ENCODE measurements around the gene CYP2E1.
"Not testable (repeated sequence)": the region's sequence is repeated elsewhere in the genome, so short reads cannot be mapped to it uniquely, and the experiment has no call there.

The CYP2E1 gene

GRCh38 chr10:133528845-133529575 is 1.8 kb downstream of the CYP2E1 start:
- no peak for DNase-seq (ENCODE audit: low read depth)

DNA sequence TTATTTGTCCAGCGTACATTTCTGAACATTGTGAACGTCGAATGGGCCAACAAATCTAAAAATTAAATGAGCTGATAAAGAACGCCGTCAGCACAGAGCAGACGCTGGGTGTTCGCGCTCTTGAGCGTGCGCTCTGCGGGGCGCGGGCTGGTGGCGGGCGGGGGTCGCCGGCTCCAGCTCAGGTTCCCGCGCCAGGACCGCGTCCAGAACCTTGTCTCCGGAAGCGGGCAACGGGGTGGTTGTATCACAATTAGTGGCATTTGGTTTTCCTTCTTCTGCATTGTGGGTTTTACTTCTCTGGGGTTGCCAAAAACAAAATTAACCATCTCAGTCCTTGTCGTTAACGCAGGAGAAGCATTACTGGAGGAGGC is 2.4 kb downstream of the CYP2E1 start:
- no peak for DNase-seq (ENCODE audit: low read depth)

DNA sequence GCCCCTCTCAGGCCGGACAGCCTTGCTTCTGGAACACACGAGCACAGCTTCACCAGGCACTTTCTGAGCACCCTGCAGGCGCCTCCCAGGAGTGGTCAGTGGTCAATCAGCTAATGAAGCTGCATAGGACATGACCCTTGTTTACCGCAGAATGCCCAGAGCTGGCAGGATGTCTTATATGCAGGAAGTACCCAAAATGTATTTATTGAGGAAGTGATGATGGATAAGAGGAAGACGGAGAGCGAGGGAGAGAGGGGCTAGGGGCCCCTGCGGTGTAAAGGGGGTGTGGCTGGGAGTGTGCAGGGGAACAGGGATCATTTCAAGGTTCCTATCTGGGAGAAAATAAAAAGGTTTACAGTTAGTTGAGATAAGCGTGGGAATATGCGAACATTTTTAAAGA is 3.3 kb downstream of the CYP2E1 start:
- DNase-seq (ENCODE audit: low read depth), result no peak

DNA sequence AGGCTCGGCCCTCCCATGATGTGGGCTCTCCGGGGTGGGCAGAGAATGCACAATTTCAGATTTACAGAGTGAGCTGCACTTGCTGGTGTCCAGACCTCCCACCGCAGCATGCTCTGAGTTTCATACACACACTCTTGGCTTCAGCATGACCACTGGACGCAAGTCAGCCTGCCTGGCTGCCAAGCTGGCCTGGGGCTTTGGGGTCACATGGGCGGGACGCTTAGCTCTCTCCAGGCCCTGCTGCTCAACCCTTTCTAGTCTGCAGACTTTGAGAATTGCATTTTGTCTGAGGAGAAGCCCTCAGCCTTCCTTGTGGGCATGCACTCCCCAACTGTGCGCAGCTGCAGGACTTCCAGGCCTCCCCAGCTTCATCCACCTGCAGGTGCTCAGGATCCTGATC is 5.7 kb downstream of the CYP2E1 start:
- no peak for DNase-seq (ENCODE audit: low read depth)

GRCh38 chr10:133534417-133534816 is 7.3 kb downstream of the CYP2E1 start:
- DNase-seq (ENCODE audit: low read depth), result no peak

DNA sequence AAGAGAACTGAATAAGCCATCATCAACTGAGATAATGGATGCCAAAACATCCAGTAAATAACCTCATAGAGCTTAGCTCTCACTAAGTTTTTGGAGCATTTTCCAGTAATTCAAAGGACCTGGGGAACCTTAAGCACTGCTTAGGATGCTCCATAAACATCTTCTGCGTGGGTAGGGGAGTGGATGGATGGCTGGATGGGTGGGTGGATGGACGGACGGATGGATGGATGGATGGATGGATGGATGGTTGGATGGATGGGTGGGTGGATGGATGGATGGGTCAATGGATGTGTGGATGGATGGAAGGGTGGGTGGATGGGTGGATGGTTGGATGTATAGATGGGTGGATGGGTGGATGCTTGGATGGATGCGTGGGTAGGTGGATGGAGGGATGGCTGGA is 9.0 kb downstream of the CYP2E1 start:
- no peak for DNase-seq (ENCODE audit: low read depth)

GRCh38 chr10:133537546-133538545 is 10.7 kb downstream of the CYP2E1 start:
- DNase-seq (ENCODE audit: low read depth), result no peak

DNA sequence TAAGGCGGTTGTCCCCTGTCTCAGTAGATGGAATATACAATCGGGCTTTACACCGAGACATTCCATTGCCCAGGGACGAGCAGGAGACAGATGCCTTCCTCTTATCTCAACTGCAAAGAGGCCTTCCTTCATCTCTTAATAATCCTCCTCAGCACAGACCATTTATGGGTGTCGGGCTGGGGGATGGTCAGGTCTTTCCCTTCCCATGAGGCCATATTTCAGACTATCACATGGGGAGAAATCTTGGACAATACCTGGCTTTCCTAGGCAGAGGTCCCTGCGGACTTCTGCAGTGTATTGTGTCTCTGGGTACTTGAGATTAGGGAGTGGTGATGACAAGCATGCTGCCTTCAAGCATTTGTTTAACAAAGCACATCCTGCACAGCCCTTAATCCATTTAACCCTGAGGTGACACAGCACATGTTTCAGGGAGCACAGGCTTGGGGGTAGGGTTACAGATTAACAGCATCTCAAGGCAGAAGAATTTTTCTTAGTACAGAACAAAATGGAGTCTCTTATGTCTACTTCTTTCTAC is 14.3 kb downstream of the CYP2E1 start:
- not testable (repeated sequence) for DNase-seq (ENCODE audit: low read depth)

DNA sequence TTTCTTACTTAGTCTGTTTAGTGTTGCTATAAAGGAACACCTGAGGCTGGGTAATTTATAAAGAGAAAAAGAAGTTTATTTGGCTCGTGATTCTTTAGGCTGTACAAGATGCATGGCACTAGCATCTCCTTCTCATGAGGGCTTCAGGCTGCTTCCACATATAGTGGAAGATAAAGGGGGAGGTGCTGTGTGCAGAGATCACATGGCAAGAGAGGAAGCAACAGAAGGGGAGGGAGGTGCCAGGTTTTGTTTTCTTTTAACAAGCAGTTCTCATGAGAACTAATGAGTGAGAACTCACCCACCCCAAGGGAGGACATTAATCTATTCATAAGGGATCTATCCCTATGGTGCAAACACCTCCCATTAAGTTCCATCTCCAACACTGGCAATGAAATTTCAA is 17.3 kb downstream of the CYP2E1 start:
- DNase-seq (ENCODE audit: low read depth), result no peak

DNA sequence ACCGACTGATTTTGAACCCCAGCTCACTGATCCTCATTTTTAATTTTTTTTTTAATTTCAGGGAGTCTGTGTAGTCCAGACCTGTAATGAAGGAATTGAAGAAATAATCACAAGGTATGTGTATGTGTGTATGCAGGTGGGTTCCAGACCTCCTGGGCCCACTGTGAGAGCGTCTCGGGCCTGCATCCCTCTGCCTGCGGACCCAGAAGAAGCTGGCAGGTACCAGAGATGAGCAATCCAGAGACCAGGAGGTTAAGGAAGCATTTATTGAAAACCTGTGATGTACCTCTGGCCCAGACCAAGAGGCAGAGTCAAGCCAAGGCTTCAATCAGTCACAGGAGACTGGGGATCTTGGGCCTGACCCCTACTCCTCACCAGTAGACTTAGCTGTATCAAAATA is 27.4 kb downstream of the CYP2E1 start:
- no peak for DNase-seq (ENCODE audit: low read depth)

DNA sequence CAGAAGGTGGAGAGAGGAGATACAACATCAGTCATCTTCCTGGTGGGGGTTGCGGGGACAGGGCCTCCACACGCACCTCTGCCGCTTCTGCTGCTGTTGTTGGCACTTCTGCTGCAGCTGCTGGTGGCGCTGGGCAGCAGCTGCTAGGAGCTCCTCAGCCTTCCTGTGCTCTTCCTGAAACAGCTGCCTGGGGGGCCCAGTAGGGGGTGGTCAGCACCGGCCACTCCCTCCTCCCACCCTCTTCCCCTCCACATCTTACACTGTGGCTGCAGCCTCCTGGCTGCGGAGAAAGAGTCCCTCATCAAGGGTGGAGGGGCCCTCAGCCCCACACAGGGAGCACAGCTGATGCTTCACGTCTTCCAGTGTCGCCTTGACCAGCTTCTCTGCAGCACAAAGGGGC is 28.4 kb downstream of the CYP2E1 start:
- no peak for DNase-seq (ENCODE audit: low read depth)

DNA sequence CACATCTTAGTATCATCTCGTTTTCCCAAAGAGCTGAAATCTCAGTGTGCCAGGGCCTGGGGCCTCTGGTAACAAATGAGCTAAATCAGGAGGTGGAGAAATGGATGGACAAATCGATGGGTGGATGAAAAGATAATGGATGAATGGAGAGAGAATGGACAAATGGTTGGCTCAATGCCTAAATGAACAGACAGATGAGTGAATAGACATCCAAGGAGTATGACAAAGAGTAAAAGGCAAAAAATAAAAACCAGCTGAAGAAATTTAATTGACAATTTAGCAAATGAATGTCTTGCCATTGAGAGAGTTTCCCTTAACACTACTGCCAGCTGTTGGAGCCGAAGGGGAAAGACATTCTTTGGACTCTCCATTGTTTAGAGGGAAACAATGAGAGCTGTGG is 30.2 kb downstream of the CYP2E1 start:
- DNase-seq (ENCODE audit: low read depth), result no peak

DNA sequence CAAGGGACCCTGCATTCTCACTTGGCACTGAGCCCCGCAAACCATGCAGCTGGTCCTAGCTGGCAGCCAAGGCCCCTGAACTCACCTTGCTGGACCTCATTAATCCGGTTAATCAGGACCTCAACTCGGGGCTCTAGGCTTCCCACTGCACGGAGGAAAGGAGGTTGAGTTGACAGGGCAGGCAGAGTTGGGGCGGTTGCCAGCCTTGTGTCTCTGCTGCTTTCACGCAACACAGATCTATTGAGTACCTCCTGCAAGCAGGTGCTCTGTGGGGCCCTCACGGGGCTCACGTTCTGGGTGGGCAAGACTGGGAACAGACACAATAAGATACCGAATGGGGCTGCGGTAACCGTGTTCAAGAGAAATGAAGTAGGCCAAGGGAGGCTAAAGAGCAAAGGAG is 32.1 kb downstream of the CYP2E1 start:
- DNase-seq (ENCODE audit: low read depth), result no peak

DNA sequence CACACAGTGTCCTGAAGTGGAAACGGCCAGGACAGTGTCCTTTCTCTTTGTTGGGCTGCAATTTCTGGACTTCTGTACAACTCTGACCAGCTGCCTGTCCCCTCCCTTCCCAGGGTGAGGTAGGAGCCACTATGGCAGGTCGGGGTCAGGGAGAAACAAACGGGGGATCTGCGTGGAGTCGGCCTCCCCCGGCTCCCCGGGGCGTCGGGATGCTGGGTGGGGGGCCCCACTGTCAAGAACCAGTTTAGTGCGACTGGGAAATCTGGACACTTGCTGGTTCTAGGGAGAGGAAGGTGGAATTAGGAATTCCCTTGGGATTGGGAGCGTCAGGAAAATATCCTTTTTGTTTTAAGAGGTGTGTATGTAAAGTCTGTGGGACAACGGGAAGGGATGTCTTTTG is 37.7 kb downstream of the CYP2E1 start:
- DNase-seq (ENCODE audit: low read depth), result no peak

DNA sequence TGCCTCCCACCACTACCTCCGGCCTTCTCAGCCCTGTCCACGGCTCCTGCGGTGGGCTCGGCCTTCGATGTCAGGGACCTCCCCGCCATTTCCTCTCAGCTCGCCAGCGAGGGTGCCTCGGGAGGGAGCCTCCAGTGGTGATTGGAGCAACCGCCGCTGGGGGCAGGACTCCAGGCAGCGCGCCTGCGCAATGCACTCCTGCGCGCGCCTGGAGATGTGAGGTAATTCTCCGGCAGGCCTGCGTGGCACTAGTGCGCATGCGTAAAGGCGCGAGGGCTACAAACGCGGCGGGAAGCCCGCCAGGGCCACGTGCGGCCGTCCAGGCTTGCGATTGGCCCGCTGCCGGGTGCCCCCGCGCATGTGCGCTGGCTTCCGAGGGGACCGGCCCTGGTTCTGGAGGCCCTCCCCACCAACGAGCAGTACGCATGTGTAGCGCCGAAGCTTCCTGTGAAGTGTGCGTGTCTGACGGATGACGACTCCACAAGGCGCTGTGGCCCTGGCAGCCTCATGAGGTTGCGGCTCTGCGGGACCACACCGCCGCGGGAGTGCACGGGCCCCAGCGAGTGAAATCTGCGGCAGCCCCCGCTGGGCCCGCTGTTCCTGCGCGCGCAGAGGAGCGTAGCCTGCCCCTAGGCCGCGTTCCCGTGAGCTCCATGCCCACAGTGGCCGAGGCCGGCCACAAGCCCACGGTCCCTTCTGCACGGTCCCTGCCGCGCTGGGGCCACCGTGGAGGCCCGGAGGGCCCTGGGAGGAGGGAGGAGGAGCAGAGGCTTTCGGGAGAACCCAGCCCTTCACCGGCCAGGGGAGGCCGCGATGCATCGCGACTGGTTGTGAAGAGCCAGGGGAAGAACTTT is 38.5 kb downstream of the CYP2E1 start, which contains the start of gene SYCE1:
Gene SYCE1, minus strand, starts transcription at position 143 of the 854 bp plus-strand sequence. Its CDS starts 54 bp downstream, at position 89.
- no peak for DNase-seq (ENCODE audit: low read depth)

DNA sequence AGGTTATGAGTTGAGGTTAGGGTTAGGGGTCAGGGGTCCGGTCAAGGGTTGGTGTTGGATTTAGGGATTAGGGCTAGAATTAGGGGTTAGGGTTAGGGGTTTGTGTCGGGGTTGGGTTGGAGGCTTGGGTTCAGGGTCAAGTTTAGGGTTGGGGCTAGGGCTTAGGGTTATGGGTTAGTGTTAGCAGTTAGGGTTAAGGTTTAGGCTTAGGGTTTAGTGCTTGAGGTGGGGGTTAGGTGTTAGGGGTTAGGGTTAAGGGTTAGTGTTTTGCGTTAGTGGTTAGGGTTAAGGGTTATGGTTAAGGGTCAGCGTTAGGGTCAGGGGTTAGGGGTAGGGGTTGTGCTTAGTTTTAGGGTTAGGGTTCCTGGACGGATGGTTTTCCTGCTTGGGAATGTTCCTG is 40.0 kb downstream of the CYP2E1 start:
- DNase-seq (ENCODE audit: low read depth), result no peak

DNA sequence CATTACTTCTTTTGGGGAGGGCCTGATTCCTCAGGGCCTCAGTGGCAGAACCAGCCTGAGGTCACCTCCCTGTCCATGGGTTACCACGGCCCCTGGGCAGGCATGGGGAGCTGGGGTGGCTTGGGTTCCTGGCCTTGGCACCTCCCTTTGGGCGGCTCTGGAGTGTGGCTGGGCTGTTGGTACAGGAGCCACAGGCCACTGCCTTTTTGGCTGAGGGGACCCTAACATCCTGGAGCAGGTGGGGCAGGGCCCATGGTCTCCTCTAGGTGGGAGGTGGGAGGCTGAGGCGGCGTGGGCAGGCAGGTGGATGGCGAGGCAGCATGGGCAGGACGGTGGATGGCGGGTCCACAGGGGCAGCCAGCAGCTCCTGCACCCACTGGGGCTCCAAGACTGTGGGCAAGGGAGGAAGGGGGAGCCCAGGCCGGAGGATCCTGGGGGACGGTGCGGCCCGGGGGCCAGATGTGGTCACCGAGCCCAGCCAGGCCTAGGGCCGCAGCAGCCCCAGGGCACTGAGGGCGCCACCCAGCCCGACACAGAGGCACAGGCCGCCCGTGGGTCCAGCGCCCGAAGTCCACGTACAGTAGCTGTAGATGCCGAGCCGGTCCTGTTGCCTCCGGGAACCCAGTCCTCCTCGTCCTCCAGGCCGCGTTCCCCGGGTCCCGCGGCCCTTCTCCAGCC is 40.6 kb downstream of the CYP2E1 start:
- DNase-seq (ENCODE audit: low read depth), result no peak

DNA sequence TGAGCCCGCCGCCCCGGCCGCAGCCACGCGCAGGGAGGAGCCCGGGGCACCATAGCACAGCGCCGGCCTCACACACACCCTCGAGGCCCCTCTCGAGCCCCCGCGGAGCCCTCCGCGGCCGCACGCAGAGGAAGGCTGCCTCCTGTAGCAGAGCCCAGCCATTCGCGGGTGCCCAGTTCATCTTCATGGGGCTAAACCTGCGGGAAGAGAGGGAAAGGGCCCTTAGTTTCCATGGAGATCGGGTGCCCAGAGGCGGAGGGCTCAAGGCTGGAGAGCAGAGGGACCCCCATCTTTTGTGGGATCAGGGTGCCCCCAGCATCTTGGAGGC is 41.1 kb downstream of the CYP2E1 start:
- no peak for DNase-seq (ENCODE audit: low read depth)

DNA sequence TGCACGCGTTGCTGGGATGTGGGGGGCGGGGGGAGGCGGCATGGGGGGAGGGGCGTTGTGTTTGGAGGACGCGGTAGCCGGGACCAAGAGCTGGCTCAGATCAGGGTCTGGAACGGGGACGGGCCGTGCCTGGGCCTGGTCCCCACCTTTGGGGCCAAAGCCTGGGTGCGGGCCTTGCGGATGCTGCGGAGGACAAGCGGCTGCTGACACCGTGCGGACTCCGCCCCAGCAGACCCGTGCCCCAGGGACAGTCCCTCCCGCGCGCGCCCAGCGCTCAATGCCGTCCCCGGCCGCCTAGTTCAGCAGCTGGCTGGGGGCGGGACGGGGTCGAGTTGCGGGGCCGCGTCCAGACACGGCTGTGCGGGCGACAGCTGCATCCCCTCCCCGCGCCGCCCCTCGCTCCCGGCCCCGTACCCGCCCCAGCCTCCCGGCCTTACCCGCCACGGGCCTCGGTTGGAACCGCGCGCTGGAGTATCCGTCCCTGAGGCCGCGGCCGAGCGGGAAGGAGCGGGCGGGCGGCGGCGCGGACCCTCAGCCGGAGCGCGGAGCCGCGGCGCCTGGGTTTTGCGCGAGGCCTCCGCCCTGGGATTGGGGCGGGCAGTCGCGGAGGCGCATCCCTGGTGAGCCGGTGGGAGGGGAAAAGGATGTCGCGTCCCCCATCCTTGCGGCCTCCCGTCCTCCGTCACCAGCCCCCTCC is 41.8 kb downstream of the CYP2E1 start:
- not testable (repeated sequence) for DNase-seq (ENCODE audit: low read depth)

DNA sequence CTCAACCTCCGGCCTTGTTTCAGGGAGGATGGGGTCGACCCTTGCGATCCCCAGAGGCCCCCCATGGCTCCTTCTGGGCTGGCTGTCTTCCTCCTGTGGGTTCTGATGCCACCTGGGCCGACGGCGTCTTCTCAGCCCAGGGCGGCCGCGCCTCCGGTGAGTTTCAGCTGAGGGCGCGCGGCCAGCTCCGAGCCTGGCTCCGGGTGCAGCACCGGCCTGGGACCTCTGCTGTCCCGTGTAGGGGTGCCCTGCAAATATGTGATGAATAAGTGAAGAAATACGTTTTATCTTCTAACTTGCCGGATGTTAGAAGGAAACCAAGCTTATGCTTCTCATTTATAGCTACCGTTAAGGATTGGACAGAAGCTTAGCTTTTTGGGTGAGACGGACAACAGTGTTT is 42.6 kb downstream of the CYP2E1 start:
- DNase-seq (ENCODE audit: low read depth), result not testable (repeated sequence)

- DNase-seq (ENCODE audit: low read depth), result not testable (repeated sequence)
Measured at GRCh38 chr10:133572055-133572454, 44.9 kb downstream of the CYP2E1 start.
